Nephron progenitor cell (in vitro differentiated cells): Measurements from ENCODE around the gene PTPRK.

Experiments used
- DNase-seq: peaks from one replicate; pipeline ENCODE4 v3.0.0; 2021
- H3K27ac Mint-ChIP-seq: 2 replicates; pipeline ENCODE4 v1.8.0; 2021; ENCODE audit warnings: mild to moderate bottlenecking, moderate library complexity, mixed read lengths
- H3K27me3 Mint-ChIP-seq: 2 replicates; pipeline ENCODE4 v1.8.0; 2021; ENCODE audit warnings: mild to moderate bottlenecking, low read depth, mixed read lengths; ENCODE audit not compliant: poor library complexity
- H3K36me3 Mint-ChIP-seq: 2 replicates; pipeline ENCODE4 v1.8.0; 2021; ENCODE audit warnings: low read depth, mixed read lengths
- H3K4me1 Mint-ChIP-seq: 2 replicates; pipeline ENCODE4 v1.8.0; 2021; ENCODE audit warnings: mixed read lengths
- H3K4me3 Mint-ChIP-seq: 2 replicates; pipeline ENCODE4 v1.8.0; 2021; ENCODE audit warnings: mild to moderate bottlenecking, moderate library complexity, mixed read lengths
- H3K9me3 Mint-ChIP-seq: 2 replicates; pipeline ENCODE4 v1.8.0; 2021; ENCODE audit warnings: mild to moderate bottlenecking, moderate library complexity, mixed read lengths
- CTCF ChIP-seq: fragments of 200-600 bp; sonication (generic); IDR thresholded peaks from 2 replicates; pipeline ENCODE4 v1.5.0; 2021; ENCODE audit warnings: antibody characterized with exemption

PTPRK gene

GRCh38 chr6:128311944-128312570 is 208.3 kb downstream of the PTPRK start:
- H3K4me3 Mint-ChIP-seq = no peak overlapping the region

GRCh38 chr6:128310451-128310850 is 209.9 kb downstream of the PTPRK start:
- H3K9me3 Mint-ChIP-seq = no peaks in the 10 kb centered on the region
- no peak for TF ChIP-seq CTCF
- no peaks in the 10 kb centered on the region for H3K36me3 Mint-ChIP-seq
- peaks cover 45% of the 10 kb centered on the region for H3K4me1 Mint-ChIP-seq
- no peak overlapping the region for H3K4me3 Mint-ChIP-seq
- H3K27ac Mint-ChIP-seq = peak overlapping the region; percentile 88
- no peak for DNase-seq
- no peaks in the 10 kb centered on the region for H3K27me3 Mint-ChIP-seq

More at GRCh38 chr6:128311944-128312570, 208.3 kb downstream of the PTPRK start:
- H3K27ac Mint-ChIP-seq = peak overlapping the region; percentile 56
- H3K27me3 Mint-ChIP-seq = no peaks in the 10 kb centered on the region
- H3K36me3 Mint-ChIP-seq = no peaks in the 10 kb centered on the region
- peaks cover 45% of the 10 kb centered on the region for H3K4me1 Mint-ChIP-seq
- no peak for TF ChIP-seq CTCF
- DNase-seq = no peak
- no peaks in the 10 kb centered on the region for H3K9me3 Mint-ChIP-seq

GRCh38 chr6:128307671-128308070 is 212.7 kb downstream of the PTPRK start:
- peaks cover 7% of the 10 kb centered on the region for H3K36me3 Mint-ChIP-seq
- no peak for TF ChIP-seq CTCF
- H3K27me3 Mint-ChIP-seq = no peaks in the 10 kb centered on the region
- H3K4me1 Mint-ChIP-seq = peaks cover 37% of the 10 kb centered on the region
- no peak overlapping the region for H3K4me3 Mint-ChIP-seq
- H3K27ac Mint-ChIP-seq = no peak overlapping the region
- H3K9me3 Mint-ChIP-seq = peaks cover 6% of the 10 kb centered on the region
- DNase-seq = no peak

GRCh38 chr6:128305976-128306375 is 214.4 kb downstream of the PTPRK start:
- H3K27me3 Mint-ChIP-seq = no peaks in the 10 kb centered on the region
- H3K27ac Mint-ChIP-seq = peak overlapping the region; percentile 9
- H3K9me3 Mint-ChIP-seq = peaks cover 14% of the 10 kb centered on the region
- no peak for TF ChIP-seq CTCF
- DNase-seq = no peak
- peaks cover 24% of the 10 kb centered on the region for H3K4me1 Mint-ChIP-seq
- H3K36me3 Mint-ChIP-seq = peaks cover 18% of the 10 kb centered on the region
- H3K4me3 Mint-ChIP-seq = no peak overlapping the region

- no peaks in the 10 kb centered on the region for H3K27me3 Mint-ChIP-seq
- no peak overlapping the region for H3K27ac Mint-ChIP-seq
- TF ChIP-seq CTCF = no peak
- H3K4me1 Mint-ChIP-seq = peaks cover 16% of the 10 kb centered on the region
- peaks cover 22% of the 10 kb centered on the region for H3K9me3 Mint-ChIP-seq
- H3K36me3 Mint-ChIP-seq = peaks cover 25% of the 10 kb centered on the region
- DNase-seq = no peak
- H3K4me3 Mint-ChIP-seq = no peak overlapping the region
These were observed 215.2 kb downstream of the PTPRK start for GRCh38 chr6:128305228-128305627.

GRCh38 chr6:128303870-128304269 is 216.5 kb downstream of the PTPRK start:
- TF ChIP-seq CTCF = no peak
- H3K27ac Mint-ChIP-seq = no peak overlapping the region
- no peaks in the 10 kb centered on the region for H3K27me3 Mint-ChIP-seq
- H3K4me3 Mint-ChIP-seq = no peak overlapping the region
- peaks cover 31% of the 10 kb centered on the region for H3K9me3 Mint-ChIP-seq
- peaks cover 31% of the 10 kb centered on the region for H3K36me3 Mint-ChIP-seq
- H3K4me1 Mint-ChIP-seq = peaks cover 3% of the 10 kb centered on the region
- no peak for DNase-seq
